ENCODE measurements around the gene NUBP2.

The NUBP2 gene

DNA sequence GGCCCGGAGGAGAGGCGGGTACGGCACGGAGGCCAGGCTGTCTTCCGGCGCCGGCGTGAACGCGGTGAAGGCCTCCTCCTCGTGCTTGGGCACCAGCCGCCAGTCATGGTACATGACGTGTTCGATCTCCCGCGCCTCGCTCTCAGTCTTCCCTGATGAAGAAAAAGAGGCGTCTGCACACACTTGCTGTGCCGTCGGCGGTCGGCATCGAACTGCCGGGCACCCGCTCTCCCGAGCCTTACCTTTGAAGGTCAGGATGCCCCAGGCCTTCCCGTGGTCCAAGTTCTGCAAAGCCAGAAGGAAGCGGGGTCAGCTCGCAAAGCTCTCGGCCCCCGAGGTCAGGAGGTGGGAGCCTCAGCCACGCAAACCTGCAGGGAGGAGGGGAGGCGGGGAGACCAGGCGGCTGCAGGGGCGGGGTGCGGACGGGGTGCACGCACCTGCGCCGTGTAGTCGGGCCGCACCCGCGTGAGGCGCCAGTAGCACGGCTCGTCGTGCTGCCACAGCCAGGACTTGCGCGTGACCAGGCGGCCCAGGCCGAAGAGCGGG lies 10.3 kb upstream of the NUBP2 start, which contains the start of gene EME2:
TSS of gene EME2 (plus strand) at position 449 of the 546 bp plus-strand sequence. CDS start 418 bp downstream, outside the sequence.
- no peak for DNase-seq (ENCODE audit: low read depth)

DNA sequence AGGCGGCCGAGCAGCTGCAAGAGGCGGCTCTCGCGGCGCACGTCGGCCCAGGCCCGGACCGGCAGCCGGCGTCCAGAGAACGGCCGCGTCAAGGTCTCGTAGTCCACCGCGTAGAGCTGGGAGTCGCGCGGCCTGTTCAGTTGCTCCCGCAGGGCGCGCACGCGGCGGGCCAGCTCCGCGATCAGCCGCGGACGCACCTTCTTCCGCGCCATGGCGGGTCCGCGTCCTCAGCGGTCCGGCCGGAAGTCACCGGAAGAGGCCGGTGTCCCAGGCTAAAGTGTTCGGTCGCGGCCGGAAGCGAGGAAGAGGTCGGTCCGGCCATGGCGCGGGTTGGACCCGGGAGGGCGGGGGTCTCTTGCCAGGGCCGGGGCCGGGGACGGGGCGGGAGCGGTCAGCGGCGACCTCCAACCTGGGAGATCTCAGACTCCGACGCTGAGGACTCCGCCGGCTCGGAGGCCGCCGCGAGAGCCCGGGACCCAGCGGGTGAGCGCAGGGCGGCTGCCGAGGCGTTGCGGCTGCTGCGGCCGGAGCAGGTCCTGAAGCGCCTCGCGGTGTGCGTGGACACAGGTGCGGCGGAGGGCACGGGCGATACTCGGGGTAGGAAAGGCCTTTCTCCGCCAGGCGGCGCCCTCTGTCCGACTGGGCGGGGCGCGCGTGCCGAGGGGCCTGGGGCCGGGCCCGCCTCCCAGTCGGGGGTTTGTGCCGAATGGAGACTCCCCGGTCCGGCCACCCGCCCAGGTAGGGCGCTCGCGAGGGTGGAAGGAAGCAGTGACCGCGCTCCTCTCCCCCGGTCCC lies 9.7 kb upstream of the NUBP2 start, which contains the start of gene MRPS34:
TSS of gene MRPS34 (minus strand) at position 227 of the 795 bp plus-strand sequence. CDS start at position 212, 15 bp downstream.
- peak; percentile 64 for DNase-seq (ENCODE audit: low read depth)

DNA sequence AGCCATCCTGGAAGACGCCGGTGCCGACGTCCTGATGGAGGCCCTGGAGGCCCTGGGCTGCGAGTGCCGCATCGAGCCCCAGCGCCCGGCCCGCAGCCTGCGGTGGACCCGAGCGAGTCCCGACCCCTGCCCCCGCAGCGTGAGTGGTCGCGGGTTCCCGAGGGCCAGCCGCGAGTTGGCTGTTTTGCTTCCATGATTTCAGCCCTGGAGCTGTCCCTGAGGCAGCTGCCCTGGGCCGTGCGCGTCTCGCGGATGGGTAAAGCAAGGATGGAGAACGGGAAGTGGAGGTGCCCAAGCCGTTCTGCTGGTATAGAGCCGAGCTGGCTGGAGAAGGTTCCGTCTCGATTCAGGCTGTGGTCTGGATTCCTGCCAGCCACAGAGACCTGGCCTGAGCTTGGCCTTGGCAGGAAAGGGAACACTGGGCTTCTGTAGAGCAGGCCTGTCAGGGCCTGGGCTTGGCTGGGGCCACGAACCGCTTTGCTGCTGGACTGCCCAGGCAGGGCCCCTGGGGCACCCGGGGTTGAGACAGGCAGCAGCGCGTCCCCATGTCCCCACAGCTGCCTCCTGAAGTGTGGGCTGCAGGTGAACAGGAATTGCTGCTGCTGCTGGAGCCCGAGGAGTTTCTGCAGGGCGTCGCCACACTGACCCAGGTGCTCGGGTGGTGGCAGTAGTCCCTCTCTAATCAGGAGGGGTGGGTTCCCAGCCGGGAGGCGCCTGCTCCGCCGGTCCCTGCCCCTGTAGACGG lies 8.9 kb upstream of the NUBP2 start:
- no peak for DNase-seq (ENCODE audit: low read depth)

DNA sequence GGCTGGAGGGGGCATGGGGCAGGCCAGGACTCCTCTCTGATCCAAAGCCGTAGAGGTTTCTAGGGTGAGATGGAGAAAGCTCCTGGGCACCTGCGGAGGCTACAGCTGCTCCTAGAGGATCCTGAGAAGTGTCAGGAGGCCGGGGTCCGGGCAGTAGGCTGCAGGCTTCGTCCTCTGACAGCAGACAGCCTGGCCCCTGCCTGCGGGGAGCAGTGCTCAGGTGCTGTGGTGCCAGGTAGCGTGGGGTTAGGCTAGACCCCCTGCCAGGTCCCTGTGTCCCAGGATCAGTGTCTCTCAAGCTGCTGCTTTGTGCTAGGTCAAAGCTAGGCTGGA lies 8.3 kb upstream of the NUBP2 start:
- no peak for DNase-seq (ENCODE audit: low read depth)

DNA sequence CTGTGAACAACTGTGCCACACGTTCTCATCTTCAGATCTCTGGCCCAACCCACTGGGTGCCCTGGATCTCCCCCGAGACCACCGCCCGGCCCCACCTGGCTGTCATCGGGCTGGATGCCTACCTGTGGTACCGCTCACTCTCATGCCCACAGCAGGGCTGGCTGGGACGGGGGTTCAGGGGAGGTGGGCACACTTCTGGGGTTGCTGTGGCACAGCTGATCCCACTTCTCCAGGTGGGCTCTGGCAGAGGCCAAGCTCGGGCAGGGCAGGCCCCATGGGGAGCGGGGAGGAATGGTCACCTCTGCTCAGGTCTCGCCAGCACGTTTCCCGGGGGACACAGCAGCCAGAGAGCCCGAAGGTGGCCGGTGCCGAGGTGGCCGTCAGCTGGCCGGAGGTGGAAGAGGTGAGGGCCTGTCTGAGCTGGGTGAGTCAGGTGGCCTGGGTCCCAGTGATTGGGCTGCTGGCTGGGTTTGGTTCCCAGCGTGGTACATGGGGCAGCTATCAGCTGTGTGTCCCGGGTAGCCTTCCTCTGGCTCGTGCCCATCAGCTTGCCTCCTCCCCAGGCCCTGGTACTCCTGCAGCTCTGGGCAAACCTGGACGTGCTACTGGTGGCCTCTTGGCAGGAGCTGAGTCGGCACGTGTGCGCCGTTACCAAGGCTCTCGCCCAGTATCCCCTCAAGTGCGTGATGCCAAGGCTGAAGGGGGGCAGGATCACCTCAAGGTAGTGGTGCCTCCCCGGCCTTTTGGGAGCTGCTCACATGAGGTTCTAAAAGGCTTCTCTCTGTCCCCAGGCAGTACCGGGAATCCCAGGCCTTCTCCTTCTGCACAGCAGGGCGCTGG lies 7.5 kb upstream of the NUBP2 start:
- DNase-seq (ENCODE audit: low read depth): no peak

DNA sequence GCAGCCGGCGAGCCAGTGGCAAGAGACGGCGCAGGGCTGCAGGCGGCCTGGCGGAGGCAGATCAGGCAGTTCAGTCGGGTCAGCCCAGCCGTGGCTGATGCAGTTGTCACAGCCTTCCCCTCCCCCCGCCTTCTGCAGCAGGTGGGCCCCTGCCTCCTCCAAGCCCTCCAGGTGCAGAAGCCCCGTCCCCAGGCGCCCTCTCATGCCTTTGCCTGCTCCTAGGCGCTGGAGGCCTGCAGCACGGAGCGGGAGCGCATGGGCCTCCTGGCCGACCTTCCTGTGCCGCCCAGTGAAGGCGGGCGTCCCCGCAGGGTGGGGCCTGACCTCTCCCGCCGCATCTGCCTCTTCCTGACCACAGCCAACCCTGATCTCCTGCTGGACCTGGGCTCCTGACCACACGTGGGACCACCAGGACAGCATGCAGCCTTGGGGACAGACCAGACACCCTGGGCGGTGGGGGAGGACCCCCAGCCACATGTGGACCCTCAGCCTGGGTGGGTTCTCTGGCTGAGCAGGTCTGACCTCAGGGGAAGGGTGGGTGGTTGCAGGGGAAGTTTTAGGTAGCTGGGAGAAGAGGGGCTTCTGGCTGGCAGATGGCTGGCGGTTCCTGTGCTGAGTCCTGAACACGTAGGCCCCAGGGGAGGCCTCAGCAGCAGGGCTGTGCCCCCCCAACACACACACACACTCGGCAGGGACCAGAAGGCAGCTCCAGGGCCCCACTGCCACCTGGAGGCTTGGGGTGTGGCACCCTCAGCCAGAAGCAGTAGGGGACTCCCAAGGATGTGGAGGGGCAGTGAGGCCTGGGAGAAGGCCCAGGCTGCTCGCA lies 6.7 kb upstream of the NUBP2 start:
- no peak for DNase-seq (ENCODE audit: low read depth)

DNA sequence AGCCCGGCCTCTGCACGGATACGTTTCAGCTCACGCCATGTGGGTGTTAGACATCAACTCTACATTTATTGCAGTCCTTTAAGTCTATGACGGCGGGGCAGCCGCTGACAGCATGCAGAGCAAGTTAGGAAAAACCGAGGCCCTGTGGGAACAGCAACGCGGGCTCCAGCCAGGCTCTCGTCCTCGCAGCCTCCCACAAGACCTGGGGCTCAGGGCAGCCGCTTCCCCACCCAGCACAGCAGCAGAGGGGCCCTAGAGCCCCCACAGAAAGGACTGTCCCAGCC lies 6.1 kb upstream of the NUBP2 start:
- no peak for DNase-seq (ENCODE audit: low read depth)

DNA sequence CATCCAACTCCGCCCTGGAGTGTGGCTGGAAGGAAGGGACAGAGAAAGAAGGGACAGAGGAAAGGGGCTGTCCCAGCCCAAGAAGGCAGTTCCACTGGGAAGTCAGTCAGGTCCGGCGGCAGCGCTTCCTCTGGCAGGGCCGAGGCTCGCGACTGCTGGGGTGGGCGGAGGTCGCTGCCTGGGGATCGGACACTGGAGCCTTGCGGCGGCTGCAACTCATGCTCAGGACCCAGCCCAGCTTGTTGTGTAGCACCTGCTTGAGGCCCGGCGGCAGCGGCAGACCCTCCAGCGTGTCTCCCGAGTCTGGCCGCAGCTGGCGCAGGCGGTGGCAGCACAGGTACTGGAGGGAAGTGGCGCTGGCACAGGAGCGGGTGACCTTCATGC lies 5.8 kb upstream of the NUBP2 start:
- no peak for DNase-seq (ENCODE audit: low read depth)

DNA sequence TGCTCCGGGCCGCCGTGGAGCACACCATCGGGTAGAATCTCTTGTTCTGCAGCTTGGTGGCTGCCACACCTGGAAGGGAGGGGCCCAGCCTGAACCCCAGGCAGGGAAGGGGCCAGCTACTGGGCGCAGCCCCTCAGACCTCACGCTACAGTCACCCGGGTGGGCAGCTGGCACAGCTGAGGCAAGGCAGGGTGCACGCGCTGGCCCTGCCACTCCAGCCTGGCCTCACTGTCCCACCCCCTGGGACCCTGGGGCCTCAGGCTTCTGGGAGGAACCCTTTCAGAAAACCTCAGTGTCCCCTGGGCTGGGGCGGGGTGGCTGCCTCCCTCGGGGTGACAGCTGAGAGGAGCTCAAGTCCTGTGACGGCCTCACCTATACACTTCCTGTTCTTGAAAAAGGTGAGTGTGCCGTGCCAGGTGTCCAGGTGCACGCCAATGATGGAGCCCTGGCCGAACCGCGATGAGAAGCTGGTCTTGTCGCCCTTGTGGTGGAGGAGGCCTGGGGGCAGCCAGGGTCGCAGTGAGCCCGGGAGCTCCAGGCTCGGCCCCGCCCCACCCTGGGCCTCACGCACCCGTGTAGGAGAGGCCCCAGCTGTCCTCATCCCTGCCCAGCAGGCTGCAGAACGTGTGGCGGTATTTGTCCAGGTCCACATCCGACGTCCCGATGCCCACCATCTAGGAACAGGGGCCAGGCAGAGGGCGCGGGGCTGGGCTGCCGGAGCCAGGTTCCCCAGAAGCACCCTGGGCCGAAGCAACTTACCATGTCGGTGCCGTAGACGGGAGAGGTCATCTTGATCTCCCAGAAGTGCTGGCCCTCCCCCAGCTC lies 5.2 kb upstream of the NUBP2 start:
- DNase-seq (ENCODE audit: low read depth): no peak

DNA sequence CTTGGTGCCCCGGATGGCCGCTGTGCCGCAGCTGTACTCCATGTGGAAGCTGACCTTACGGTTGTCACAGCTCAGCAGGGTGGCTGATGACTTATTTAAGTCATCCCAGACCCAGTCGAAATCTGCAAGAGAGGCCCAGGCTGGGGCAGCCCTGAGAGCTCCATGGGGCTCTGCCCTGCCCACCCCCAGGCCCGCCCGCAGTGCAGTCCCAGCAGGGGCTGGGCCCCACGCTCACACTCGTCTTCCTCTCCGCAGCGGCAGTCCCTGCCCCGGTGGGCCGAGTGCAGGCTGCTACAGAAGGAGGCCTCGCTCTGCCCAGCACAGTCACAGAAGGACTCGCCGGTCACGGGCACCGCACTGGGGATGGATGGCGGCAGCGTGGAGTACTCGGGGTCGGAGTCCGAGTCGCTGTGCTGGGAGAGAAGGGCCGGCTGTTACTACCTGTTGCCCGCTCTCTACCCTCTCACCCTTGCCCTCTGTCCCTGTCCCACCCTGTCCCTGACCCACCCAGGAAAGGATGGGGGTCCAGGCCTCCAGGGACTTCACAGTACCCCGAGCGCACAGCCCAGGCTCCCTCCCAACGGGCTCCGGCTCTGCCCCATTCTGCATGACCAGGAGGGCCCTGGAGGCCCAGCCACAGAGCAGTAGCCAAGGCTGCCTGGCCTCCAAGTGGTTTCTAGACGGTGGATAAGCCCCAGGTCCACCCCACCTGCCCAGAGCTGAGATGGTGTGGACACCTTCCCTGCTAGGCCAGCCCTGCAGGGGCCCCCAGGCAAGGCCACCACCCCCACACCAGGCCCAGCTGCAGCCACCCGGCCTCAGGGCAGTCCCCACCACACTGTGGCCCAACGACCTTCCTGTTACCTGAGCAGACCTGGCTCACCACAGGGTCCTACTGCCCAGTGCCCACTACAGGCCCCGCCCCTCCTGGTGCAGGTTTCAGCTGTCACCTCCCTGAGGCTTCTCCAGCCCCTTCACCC lies 4.3 kb upstream of the NUBP2 start:
- DNase-seq (ENCODE audit: low read depth): no peak

DNA sequence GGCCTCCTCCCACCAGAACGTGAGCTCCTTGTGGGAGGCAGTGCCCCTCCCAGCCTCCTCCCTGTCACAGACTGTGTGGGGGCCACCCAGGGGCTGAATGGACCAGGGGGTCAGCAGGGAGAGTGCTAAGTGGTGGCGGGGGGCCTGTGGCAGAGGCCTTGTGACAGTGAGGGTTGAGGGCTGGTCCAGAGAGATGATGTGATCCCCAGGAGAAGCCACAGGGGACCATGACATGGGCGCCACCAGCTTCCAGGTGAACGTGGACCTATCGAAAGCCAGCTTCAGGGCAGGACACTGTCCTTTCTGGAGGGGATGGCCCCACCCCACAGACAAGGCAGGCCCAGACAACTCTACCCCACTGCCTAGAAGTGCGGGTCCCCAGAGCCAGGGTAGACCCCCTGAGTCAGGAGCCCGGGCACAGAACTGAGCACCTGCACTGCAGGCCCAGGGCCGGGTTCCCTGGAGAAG lies 3.5 kb upstream of the NUBP2 start:
- DNase-seq (ENCODE audit: low read depth): no peak

DNA sequence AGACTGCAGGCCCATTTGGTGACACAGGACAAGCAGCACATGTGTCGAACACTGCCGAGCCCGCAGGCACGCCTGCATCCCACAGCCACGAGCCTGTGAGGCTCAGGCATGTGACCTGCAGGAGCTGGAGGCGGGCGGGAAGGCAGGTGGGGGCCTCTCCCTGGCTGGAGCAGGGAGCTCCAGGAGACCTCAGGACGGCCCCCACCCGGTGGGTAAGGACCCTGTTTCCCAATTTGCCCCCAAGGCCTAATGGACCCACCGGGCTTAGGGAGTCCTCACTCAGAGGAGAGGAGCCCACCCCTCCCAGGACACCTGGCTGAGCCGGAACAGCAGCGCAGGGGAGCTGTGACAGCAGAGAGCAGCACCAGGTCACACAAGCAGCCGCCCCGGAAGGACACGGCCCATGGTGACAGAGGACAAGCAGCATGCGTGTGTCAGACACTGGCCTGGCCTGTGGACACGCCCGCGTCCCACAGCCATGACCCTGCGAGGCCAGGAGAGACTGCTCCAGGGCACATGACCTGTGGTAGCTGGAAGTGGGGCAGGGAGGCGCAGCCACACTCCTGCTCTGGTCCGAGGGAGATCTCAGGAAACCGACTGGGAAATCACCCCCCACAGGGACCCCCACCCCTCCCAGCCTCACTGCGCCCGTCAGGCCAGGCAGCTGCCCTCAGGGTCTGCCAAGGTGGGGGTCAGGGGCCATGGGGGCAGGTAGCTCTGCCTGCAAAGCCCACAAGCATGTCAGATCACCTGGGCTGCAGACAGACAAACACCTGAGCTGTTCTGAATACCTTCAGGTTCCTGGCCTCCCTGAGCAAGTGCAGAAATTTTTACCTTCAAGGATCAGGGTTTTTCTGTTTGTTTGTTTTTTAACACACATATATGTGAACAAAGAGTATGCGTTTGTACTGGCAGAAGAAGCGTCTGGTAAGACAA lies 2.8 kb upstream of the NUBP2 start:
- no peak for DNase-seq (ENCODE audit: low read depth)

DNA sequence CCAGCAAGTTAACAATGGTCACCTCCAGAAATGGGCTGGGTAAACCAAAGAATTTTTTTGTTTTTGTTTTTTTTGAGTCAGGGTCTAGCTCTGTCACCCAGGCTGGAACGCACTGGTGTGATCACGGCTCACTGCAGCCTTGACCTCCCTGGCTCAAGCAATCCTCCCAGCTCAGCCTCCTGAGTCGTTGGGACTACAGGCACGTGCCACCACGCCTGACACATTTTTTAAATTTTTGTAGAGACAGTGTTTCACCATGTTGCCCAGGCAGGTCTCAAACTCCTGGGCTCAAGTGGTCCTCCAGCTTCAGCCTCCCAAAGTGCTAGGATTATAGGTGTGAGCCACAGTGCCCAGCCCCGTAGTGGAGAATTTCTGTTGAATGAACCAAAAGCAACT lies 2.1 kb upstream of the NUBP2 start:
- DNase-seq (ENCODE audit: low read depth): no peak

DNA sequence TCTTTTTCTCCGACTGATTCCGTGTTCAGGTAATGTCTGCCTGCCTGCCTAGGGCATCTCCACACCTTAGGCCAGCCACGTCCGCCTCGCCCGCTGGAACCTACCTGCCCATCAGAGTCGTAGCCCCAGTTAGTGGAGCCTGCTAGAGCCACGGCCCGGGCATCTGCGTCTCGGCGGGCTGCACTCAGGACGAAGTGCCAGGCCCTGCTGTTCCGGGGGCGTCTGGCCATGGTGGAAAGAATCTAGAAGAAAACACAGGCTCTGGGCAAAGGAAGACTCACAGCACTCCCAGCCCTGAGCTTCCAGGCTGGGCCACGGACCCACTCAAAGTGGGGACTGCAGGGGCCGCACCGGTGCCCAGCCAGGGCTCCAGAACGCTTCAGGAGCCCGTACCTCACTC lies 1.5 kb upstream of the NUBP2 start:
- DNase-seq (ENCODE audit: low read depth): no peak

DNA sequence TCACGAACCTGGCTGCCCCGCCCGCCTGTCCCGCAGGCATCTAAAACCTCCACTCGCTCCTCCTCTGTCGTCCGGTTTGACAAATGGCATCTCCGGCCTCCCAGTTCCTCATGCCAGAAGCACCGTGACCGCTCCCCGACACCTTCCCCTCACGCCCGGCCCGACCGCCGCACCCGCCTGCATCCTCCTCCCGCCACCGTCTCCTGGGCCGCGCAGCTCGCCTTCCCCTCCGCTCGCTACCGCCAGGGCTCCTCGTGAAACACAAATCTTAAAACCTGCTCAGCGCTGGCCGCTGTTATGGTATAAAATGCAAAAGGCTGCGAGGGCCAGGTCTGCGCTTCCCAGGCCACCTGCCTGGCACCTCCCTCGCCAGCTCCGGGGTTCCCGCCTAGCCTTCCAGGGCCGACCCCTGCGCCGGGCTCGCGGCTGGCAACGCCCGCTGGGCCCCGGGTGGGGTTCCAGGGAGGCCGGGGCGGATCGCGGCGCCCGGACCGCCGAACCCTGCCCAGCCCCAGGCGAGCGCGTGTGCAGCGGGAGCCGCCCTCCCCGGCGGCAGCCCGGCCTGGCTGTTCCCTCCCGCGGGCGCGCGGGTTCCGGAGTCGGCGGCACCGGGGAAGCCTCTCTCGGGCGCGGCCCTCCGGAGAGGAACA lies 877 bp upstream of the NUBP2 start:
- DNase-seq (ENCODE audit: low read depth): no peak

DNA sequence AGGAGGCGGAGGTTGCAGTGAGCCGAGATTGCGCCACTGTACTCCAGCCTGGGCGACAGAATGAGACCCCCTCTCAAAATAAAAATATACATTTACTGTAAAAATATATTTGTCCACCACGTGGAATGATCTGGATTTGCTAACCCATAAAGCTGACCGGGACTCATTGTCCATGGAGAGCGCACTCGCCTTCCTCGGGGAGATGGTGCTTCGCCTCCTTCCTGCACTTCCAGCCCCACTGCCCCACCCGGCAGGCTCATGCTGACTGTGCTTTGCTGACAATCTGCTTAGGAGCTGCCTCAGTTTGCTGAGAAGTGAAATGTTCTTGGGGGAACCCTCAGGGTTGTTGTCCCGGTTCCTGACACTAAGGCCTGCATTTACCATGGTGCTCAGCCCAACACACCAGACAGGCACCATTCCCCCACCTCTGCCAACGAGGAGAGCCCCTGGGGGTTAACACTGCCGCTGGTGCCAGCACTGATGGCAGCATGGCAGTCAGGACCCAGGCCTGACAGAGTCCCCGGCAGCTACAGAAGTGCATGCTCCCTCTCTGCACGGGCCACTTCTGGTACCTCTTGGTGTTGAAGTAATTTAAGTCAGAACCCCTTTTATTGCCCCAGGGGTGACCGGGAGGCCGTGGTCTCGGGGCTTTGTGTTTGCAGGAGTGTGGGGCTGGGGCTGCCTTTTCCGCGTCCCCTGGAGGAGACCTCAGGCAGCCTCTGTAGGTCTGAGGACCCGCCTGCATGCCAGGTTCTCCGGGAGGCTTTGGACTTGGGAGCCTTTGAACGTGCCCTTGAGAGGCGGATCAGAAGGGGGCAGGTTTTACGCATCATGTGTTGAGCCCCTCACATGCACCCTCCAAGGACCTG lies 2.5 kb downstream of the NUBP2 start:
- no peak for DNase-seq (ENCODE audit: low read depth)

DNA sequence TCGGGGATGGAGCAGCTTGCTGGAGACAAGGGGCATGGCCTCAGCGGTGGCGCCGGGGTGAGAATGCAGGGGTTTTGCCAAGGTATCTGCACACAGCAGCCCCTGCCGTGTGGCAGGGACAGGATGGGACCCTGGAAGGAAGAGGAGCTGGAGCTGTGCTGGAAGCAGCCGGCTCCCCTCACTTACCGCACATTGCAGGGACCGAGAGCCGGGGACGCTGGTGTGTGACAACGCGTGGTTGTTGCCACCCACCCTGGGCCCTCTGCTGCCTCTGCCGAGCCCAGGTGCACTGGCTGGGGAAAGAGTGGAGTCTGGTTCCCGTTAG lies 3.0 kb downstream of the NUBP2 start:
- DNase-seq (ENCODE audit: low read depth): no peak

All from stimulated activated CD4-positive, alpha-beta T cell treated with anti-CD3 and anti-CD28 coated beads, Interleukin-2, amount 100 ng/mL, for 4 hours (primary cell).